Lower leg skin (tissue), 3 donors: ENCODE measurements around the gene ENTPD1.
"Not testable (repeated sequence)": the region's sequence is repeated elsewhere in the genome, so short reads cannot be mapped to it uniquely, and the experiment has no call there.

Experiments
- CTCF ChIP-seq, 3 donors: fragments of 450-650 bp; IDR thresholded peaks; one replicate each; pipeline ENCODE4 v1.5.1; 2016; ENCODE audit warnings: antibody characterized with exemption in 3 of 3, mild to moderate bottlenecking in 3 of 3, moderate library complexity in 2 of 3
- POLR2A ChIP-seq, 2 donors: fragments of 450-650 bp; IDR thresholded peaks; one replicate each; pipeline ENCODE4 v1.6.1; 2016 to 2017; ENCODE audit warnings: antibody characterized with exemption in 2 of 2, mild to moderate bottlenecking in 1 of 2, moderate library complexity in 1 of 2

- not testable (repeated sequence) for TF ChIP-seq CTCF, POLR2A (IDR thresholded peaks at IDR 0.05)
Measured at GRCh38 chr10:95806687-95807380, 50.9 kb downstream of the ENTPD1 start.
